Mesenchymal stem cell (in vitro differentiated cells and primary cell): ENCODE results near the gene ARHGEF16.

Experiments
- DNase-seq: peaks from one replicate; pipeline ENCODE4 v3.0.0-alpha.2; 2013
- H2AFZ ChIP-seq: one replicate; pipeline ENCODE4 v1.6.1; 2013; ENCODE audit warnings: low read depth, mild to moderate bottlenecking, control low read depth, inconsistent platforms, low read length, moderate library complexity
- H2AK5ac ChIP-seq: 2 replicates; pipeline ENCODE4 v1.6.1; 2013; ENCODE audit warnings: low read length, moderate library complexity, mild to moderate bottlenecking, inconsistent platforms; ENCODE audit not compliant: severe bottlenecking
- H2BK120ac ChIP-seq: one replicate; pipeline ENCODE4 v1.6.1; 2013; ENCODE audit warnings: low read depth, mild to moderate bottlenecking, inconsistent platforms, low read length, moderate library complexity
- H2BK12ac ChIP-seq, 2 experiments: one replicate each; pipeline ENCODE4 v1.6.1; 2013; ENCODE audit warnings: inconsistent platforms in 2 of 2, low read length in 2 of 2, mild to moderate bottlenecking in 2 of 2, moderate library complexity in 2 of 2, control low read depth in 1 of 2
- H2BK15ac ChIP-seq: one replicate; pipeline ENCODE4 v1.6.1; 2013; ENCODE audit warnings: mild to moderate bottlenecking, low read depth, inconsistent platforms; ENCODE audit not compliant: poor library complexity, severe bottlenecking
- H2BK5ac ChIP-seq: 2 replicates; pipeline ENCODE4 v1.6.1; 2013; ENCODE audit warnings: low read depth, mild to moderate bottlenecking, low read length, control low read depth, inconsistent platforms; ENCODE audit not compliant: poor library complexity, severe bottlenecking
- H3K14ac ChIP-seq, 2 experiments: one replicate each; pipeline ENCODE4 v1.6.1; 2013; ENCODE audit warnings: inconsistent platforms in 2 of 2, low read length in 2 of 2, control low read depth in 1 of 2, mild to moderate bottlenecking in 1 of 2, moderate library complexity in 1 of 2
- H3K18ac ChIP-seq, 2 experiments: one replicate each; pipeline ENCODE4 v1.6.1; 2013; ENCODE audit warnings: inconsistent platforms in 2 of 2, low read length in 2 of 2, control low read depth in 1 of 2, low read depth in 1 of 2, mild to moderate bottlenecking in 1 of 2
- H3K23ac ChIP-seq, 2 experiments: one replicate each; pipeline ENCODE4 v1.6.1; 2013; ENCODE audit warnings: inconsistent platforms in 2 of 2, low read length in 2 of 2, mild to moderate bottlenecking in 2 of 2, moderate library complexity in 2 of 2, control low read depth in 1 of 2
- H3K27ac ChIP-seq: 2 replicates; pipeline ENCODE4 v1.5.1; 2013; ENCODE audit warnings: mild to moderate bottlenecking, moderate library complexity, low read length, control low read depth, inconsistent platforms; ENCODE audit not compliant: poor library complexity, severe bottlenecking
- H3K27me3 ChIP-seq, 2 experiments: 2 replicates each; pipeline versions ENCODE4 v1.6.1 to v1.7.0; 2013; ENCODE audit warnings: low read length in 2 of 2, mild to moderate bottlenecking in 2 of 2, moderate library complexity in 2 of 2, control low read depth in 1 of 2, inconsistent platforms in 1 of 2; ENCODE audit not compliant: control insufficient read depth in 1 of 2, insufficient read depth in 1 of 2
- H3K36me3 ChIP-seq, 2 experiments: 2 replicates each; pipeline versions ENCODE4 v1.6.1 to v1.7.0; 2013; ENCODE audit warnings: low read length in 2 of 2, control low read depth in 1 of 2, inconsistent platforms in 1 of 2, low read depth in 1 of 2, mild to moderate bottlenecking in 1 of 2; ENCODE audit not compliant: insufficient read depth in 2 of 2, control insufficient read depth in 1 of 2
- H3K4ac ChIP-seq, 2 experiments: one replicate each; pipeline ENCODE4 v1.6.1; 2013; ENCODE audit warnings: inconsistent platforms in 2 of 2, low read length in 2 of 2, mild to moderate bottlenecking in 2 of 2, moderate library complexity in 2 of 2, control low read depth in 1 of 2, low read depth in 1 of 2
- H3K4me1 ChIP-seq: 2 replicates; pipeline ENCODE4 v1.6.1; 2013; ENCODE audit warnings: low read depth, low read length, control low read depth; ENCODE audit not compliant: control insufficient read depth, insufficient read depth
- H3K4me2 ChIP-seq: 2 replicates; pipeline ENCODE4 v1.6.1; 2013; ENCODE audit warnings: low read length, mild to moderate bottlenecking, inconsistent platforms; ENCODE audit not compliant: poor library complexity, severe bottlenecking
- H3K4me3 ChIP-seq, 2 experiments: 2 replicates each; pipeline versions ENCODE4 v1.5.1 to v1.7.0; 2013; ENCODE audit warnings: low read length in 2 of 2, mild to moderate bottlenecking in 2 of 2, control low read depth in 1 of 2, low read depth in 1 of 2; ENCODE audit not compliant: insufficient read depth in 1 of 2
- H3K79me1 ChIP-seq: replicated peaks from 2 replicates; pipeline ENCODE4 v1.6.1; 2013; ENCODE audit warnings: mild to moderate bottlenecking, control low read depth, low read length, inconsistent platforms; ENCODE audit not compliant: poor library complexity, severe bottlenecking
- H3K9ac ChIP-seq: 2 replicates; pipeline ENCODE4 v1.7.0; 2013; ENCODE audit warnings: mild to moderate bottlenecking, low read length, moderate library complexity
- H3K9me3 ChIP-seq: 2 replicates; pipeline ENCODE4 v1.7.0; 2013; ENCODE audit warnings: mild to moderate bottlenecking, low read length; ENCODE audit not compliant: control insufficient read depth
- H4K8ac ChIP-seq: one replicate; pipeline ENCODE4 v1.6.1; 2013; ENCODE audit warnings: inconsistent platforms, mild to moderate bottlenecking, low read length, moderate library complexity
- H4K91ac ChIP-seq: one replicate; pipeline ENCODE4 v1.6.1; 2013; ENCODE audit warnings: mild to moderate bottlenecking, low read length, inconsistent platforms
- WGBS: methylation state at CpG from one replicate; pipeline ENCODE4 v1.1.7; 2013; ENCODE audit warnings: mixed read lengths; 5-methylcytosine and 5-hydroxymethylcytosine counted together

The ARHGEF16 gene

GRCh38 chr1:3522112-3522511 lies 67.6 kb downstream of the ARHGEF16 start:
- no peak overlapping the region for H2AK5ac ChIP-seq
- DNase-seq: no peak
- H3K18ac ChIP-seq: no peak overlapping the region
- no peak overlapping the region for H3K9ac ChIP-seq
- H2BK120ac ChIP-seq: no peak overlapping the region
- no peak overlapping the region for H3K27ac ChIP-seq
- no peak overlapping the region for H4K8ac ChIP-seq
- H2BK5ac ChIP-seq: no peak overlapping the region
- no peak overlapping the region for H3K23ac ChIP-seq
- WGBS: 89% methylated on average over 13 of the region's 13 CpGs
- H3K79me1 ChIP-seq: no peaks in the 10 kb centered on the region
- peaks cover 0 to 46% of the 10 kb centered on the region in 2 experiments for H3K27me3 ChIP-seq
- H3K4me2 ChIP-seq: no peak overlapping the region
- H3K9me3 ChIP-seq: no peaks in the 10 kb centered on the region
- no peak overlapping the region for H2BK15ac ChIP-seq
- H2BK12ac ChIP-seq: no peak overlapping the region
- H3K4me3 ChIP-seq: no peak overlapping the region
- no peak overlapping the region for H3K4ac ChIP-seq
- no peak overlapping the region for H4K91ac ChIP-seq
- peaks cover 8% of the 10 kb centered on the region for H3K4me1 ChIP-seq
- H2AFZ ChIP-seq: no peak overlapping the region
- H3K36me3 ChIP-seq: peaks cover 0 to 11% of the 10 kb centered on the region in 2 experiments
- H3K14ac ChIP-seq: no peak overlapping the region

- H2BK15ac ChIP-seq: no peak overlapping the region
- no peak overlapping the region for H2AFZ ChIP-seq
- H2BK5ac ChIP-seq: no peak overlapping the region
- no peaks in the 10 kb centered on the region for H3K9me3 ChIP-seq
- no peak for DNase-seq
- H3K79me1 ChIP-seq: no peaks in the 10 kb centered on the region
- no peak overlapping the region for H3K18ac ChIP-seq
- H3K27me3 ChIP-seq: peaks cover 0 to 47% of the 10 kb centered on the region in 2 experiments
- no peak overlapping the region for H3K4me2 ChIP-seq
- no peak overlapping the region for H2BK12ac ChIP-seq
- H3K27ac ChIP-seq: no peak overlapping the region
- H3K23ac ChIP-seq: no peak overlapping the region
- H3K36me3 ChIP-seq: peaks cover 0 to 11% of the 10 kb centered on the region in 2 experiments
- no peak overlapping the region for H3K14ac ChIP-seq
- H3K4me1 ChIP-seq: peaks cover 8% of the 10 kb centered on the region
- no peak overlapping the region for H4K8ac ChIP-seq
- H3K4me3 ChIP-seq: peak overlapping the region in 1 of 2 experiments; percentile 24
- no peak overlapping the region for H4K91ac ChIP-seq
- H2BK120ac ChIP-seq: no peak overlapping the region
- WGBS: 75% methylated on average over 19 of the region's 19 CpGs
- H3K4ac ChIP-seq: no peak overlapping the region
- peak overlapping the region; percentile 86 for H3K9ac ChIP-seq
- H2AK5ac ChIP-seq: no peak overlapping the region
Observed at GRCh38 chr1:3522564-3523265, 68.2 kb downstream of the ARHGEF16 start.

- H3K4ac ChIP-seq: no peak overlapping the region
- no peaks in the 10 kb centered on the region for H3K9me3 ChIP-seq
- no peak overlapping the region for H2BK15ac ChIP-seq
- H3K4me3 ChIP-seq: no peak overlapping the region
- H4K8ac ChIP-seq: no peak overlapping the region
- no peaks in the 10 kb centered on the region for H3K79me1 ChIP-seq
- H3K27ac ChIP-seq: no peak overlapping the region
- H2BK12ac ChIP-seq: no peak overlapping the region
- peaks cover 0 to 59% of the 10 kb centered on the region in 2 experiments for H3K27me3 ChIP-seq
- WGBS: 92% methylated on average over 13 of the region's 13 CpGs
- peaks cover 0 to 9% of the 10 kb centered on the region in 2 experiments for H3K36me3 ChIP-seq
- H3K18ac ChIP-seq: no peak overlapping the region
- no peak overlapping the region for H2AK5ac ChIP-seq
- H2BK120ac ChIP-seq: no peak overlapping the region
- no peak overlapping the region for H2AFZ ChIP-seq
- H4K91ac ChIP-seq: no peak overlapping the region
- H3K9ac ChIP-seq: no peak overlapping the region
- H3K14ac ChIP-seq: no peak overlapping the region
- H3K23ac ChIP-seq: no peak overlapping the region
- DNase-seq: no peak
- no peak overlapping the region for H2BK5ac ChIP-seq
- no peak overlapping the region for H3K4me2 ChIP-seq
- peaks cover 9% of the 10 kb centered on the region for H3K4me1 ChIP-seq
Observed at GRCh38 chr1:3523980-3524379, 69.5 kb downstream of the ARHGEF16 start.

DNA sequence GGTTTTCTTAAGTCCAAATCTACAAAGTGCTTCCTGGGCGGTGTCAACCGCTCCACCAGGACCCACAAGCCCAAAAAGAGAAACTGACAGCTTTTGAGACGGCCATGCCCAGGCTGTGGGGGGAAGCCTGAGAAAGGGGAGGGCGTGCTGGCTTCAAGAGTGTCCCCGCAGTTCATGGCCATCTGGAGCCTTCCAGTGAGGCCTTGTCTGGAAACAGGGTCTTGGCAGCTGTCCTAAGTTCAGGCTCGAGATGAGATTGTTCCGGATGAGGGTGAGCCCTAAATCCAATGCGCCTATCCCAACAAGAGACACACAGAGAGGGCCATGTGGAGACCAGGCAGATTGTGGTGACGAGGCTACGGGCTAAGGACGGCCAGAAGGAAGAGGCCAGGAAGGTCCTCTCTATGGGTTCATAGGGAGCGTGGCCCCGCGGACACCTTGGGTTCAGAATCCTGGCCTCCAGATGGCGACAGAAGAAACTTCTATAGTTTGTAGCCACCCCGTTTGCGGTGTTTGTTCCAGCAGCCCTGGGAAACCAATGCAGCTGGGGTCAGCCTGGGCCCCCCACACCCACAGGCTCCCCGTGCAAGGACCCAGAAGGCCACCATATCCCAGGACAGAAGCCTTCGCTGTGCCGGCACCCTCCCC lies 70.2 kb downstream of the ARHGEF16 start:
- 82% methylated on average over 20 of the region's 20 CpGs for WGBS
- H2BK15ac ChIP-seq: no peak overlapping the region
- H3K27me3 ChIP-seq: peaks cover 0 to 66% of the 10 kb centered on the region in 2 experiments

More for the DNA sequence above, 70.2 kb downstream of the ARHGEF16 start:
- H4K8ac ChIP-seq: no peak overlapping the region
- no peak overlapping the region for H3K18ac ChIP-seq
- H2BK5ac ChIP-seq: no peak overlapping the region
- H3K9me3 ChIP-seq: no peaks in the 10 kb centered on the region
- H3K4me3 ChIP-seq: no peak overlapping the region
- no peak overlapping the region for H3K14ac ChIP-seq
- DNase-seq: no peak
- H3K4me1 ChIP-seq: peaks cover 9% of the 10 kb centered on the region
- no peaks in the 10 kb centered on the region for H3K79me1 ChIP-seq
- H2BK120ac ChIP-seq: no peak overlapping the region
- no peak overlapping the region for H4K91ac ChIP-seq
- H2AFZ ChIP-seq: no peak overlapping the region
- H3K27ac ChIP-seq: no peak overlapping the region
- H3K9ac ChIP-seq: no peak overlapping the region
- no peak overlapping the region for H3K23ac ChIP-seq
- H3K4ac ChIP-seq: no peak overlapping the region
- peaks cover 0 to 3% of the 10 kb centered on the region in 2 experiments for H3K36me3 ChIP-seq
- H2AK5ac ChIP-seq: no peak overlapping the region
- no peak overlapping the region for H2BK12ac ChIP-seq
- no peak overlapping the region for H3K4me2 ChIP-seq
